Stimulated activated CD8-positive, alpha-beta memory T cell treated with anti-CD3 and anti-CD28 coated beads, Interleukin-4, amount 100 ng/mL, for 1 hour (primary cell): ENCODE results near the gene FAAP100.

Experiments used
- DNase-seq, 2 donors: peaks; one replicate each; pipeline ENCODE4 v3.0.0-alpha.2; 2020; ENCODE audit warnings: low read depth in 2 of 2, low spot score in 1 of 2

FAAP100 gene

DNA sequence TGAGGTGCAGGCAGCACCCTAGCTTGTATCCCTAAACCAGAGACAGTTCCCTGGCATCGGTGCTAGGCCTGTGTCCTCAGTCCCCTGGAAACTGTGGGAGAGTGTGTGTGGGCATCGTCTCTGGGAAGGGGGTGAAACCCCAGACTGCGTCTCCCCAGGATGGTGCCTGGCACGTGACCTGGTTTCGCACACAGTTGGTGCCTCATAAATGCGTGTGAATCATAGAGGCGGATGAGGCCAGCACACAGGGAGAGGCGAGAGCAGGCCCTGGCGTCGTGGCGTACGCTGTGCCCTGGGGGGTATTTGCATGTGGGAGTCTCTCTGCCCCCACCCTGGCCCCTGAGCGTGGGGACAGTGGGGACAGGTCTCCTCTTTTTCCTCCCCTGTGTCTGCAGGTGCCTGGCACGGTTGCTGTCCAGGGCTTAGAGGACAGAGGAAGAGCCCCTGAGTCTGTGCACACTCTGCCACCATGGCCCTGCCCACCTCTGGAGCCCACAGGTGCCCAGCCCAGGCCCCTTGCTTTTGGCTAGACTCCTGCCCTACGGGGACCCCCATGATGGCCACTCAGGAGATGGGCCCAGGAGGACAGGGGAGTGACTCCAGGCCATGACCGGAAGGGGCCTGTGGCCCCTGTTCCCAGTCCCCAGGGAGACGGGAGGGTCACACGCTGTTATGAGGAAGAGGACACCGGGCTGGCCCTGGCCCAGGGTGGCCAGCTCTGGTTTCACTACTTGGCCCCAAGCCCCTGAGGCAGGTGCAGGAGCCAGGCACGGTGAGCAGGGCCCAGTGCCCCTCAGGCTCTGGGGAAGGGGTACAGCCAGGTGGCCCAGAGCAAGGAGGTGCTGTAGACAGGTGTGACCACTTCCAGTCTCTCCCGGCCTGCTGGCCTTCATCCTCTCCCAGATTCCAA lies 25.2 kb downstream of the FAAP100 start:
- no peak for DNase-seq

DNA sequence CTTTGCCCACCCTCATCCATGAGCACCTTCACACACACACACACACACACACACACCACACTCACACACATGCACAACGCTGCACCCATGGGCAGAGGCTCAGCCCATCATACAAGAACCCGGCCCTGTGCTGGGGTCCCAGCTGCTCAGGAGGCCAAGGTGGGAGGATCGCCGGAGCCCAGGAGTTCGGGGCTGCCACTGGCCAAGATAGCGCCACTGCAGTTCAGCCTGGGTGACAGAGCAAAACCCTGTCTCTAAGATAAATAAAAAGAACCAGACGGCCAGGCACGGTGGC lies 27.3 kb downstream of the FAAP100 start:
- no peak for DNase-seq

DNA sequence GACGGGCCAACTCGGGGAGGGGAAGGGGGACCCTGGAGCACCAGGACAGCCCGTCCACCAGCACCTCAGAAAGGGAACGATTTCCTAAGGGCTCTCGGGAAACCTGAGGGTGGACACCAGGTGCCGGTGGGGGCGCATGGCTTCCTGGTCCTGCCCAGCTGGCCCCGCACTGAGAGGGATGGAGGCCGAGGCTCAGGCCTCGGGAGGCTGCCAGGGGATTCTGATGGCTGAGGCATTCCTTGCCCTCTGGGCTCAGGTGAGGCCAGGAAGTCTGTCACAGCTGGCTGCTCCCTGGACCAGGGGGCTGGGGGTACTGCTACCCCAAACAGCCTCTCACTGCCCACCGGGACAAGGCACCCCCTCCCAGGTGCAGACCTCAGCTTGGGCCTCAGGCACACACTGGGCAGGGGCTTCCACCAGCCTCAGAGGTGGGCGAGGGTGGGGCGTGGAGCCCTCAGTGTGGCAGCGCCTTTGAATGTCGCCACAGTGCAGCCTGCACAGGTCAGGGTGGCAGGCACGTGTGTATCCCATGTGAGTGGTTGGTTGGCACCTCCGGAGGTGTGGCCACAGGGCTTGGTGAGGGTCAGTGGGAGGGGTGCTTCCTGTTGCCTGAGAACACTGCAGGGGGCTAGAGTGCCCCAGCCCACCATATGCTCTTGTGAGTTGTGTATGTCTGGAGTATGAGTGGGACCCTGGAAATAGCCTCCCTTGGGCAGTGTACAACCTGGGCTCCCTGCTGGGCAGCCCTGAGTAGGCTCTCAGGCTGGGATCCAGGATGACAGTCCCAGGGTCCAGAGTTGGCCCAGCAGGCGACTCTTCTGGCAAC lies 27.9 kb downstream of the FAAP100 start:
- DNase-seq: no peak

DNA sequence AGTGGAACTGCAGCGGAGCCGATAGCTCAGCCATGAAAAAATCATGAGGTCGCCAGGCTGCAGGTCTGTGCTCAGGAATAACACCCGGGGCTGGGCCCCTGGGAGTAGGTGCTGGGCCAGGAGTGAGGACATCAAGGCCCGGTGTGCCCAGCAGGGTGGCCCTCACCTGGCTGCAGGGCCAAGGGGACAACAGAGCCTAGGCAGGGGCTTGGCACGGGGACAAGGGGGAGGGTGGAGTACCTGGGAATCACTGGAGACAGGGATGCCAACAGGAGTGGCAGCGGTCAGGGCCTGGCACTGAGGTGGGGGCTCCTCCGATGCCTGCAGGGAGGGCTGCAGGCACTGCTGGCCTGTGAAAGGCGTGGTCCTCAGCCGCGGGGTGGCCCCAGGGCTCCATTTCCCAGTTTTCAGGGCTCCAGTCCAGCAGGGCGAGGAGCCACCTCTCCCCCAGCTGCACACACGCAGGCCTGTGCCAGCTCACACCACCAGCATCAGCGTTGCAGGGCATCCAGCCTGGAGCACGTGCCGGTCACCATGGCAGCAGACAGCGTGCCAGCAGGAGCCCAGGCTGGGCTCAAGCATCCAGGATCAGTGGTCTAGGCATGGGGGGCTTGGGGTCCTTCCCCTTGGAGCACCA lies 28.6 kb downstream of the FAAP100 start:
- no peak for DNase-seq

DNA sequence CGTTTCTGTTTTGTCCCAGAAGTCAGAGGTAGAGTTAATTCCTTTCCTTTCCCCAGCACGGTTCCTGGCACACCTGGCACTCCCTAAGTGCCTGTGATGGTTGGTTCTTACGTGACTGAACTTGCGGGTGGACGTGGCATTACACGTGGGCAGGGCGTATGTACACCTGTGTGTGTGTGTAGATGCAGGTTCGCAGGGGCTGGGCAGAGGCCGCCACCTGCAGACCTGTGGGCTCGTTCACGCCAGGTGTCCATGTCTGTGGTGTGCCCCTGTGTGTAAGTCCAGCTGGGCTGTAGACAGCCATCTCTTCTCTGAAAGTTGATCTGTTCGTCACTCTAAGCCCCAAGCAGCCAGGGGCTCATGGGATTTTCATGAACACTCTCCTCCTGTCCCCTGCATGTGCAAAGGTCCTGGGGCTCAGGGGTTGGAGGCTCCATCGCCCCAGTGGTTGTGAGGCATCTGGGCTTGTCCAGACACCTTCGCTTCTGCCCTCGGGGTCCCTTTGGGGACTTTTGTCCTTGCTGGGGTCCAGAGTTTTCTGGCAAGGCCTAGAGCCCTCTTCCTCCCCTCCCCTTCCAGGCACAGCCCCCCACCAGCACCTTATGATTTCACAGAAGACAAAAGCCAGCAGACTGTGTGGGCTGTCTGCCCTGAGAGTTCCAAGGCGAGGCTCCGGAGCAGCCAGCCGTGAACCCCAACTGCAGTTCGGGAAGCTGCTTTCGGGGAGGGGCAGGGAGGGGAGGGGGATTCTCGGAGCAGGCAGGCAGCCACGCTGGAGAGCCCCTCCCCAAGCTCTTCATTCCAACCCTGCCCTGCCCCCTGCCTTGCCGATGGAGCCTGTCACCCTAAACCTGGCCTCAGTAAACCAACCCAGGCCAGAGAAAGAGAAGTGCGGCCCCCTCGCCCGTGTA lies 29.4 kb downstream of the FAAP100 start:
- no peak for DNase-seq

DNA sequence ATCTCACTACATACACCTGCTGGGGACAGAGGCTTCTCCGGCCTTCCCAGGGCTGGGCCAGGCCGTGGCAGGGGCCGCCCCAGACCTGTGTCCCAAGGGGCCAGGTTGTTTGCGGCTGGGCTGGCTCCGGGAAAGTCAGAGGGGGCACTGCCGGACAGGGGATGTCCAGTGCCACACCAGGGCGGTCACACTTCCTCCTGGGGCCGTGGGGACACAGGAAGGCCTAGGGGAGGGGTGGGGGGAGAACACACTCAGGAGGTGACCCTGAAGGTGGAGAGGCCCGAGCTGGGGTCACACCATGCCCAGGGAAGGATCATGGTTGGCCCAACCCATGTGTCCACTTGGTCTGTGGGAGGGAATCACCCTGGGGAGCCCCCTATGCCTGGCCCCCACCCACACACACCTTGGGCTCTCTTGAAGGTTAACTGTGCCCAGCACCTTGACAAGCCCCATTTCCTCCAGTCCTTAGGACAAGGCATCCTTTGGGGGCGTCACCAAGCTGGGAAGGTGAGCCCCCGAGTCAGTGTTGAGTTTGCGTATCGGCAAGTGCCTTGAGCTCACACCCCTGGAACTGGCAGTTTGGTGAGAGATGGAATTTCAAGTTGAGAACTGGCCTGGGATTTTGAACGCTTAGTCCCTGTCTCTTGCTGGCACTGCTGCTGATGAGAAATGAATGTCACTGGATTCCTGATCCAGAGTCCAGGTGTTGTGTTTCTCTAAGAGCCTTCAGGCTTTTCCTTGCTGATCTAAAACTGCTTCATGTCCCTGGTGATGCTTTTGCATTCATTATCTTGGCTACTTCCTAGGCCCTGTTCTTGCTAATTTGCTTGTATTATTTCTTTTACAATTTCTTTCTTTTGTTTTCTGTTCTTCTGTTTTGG lies 31.9 kb downstream of the FAAP100 start:
- no peak for DNase-seq

DNA sequence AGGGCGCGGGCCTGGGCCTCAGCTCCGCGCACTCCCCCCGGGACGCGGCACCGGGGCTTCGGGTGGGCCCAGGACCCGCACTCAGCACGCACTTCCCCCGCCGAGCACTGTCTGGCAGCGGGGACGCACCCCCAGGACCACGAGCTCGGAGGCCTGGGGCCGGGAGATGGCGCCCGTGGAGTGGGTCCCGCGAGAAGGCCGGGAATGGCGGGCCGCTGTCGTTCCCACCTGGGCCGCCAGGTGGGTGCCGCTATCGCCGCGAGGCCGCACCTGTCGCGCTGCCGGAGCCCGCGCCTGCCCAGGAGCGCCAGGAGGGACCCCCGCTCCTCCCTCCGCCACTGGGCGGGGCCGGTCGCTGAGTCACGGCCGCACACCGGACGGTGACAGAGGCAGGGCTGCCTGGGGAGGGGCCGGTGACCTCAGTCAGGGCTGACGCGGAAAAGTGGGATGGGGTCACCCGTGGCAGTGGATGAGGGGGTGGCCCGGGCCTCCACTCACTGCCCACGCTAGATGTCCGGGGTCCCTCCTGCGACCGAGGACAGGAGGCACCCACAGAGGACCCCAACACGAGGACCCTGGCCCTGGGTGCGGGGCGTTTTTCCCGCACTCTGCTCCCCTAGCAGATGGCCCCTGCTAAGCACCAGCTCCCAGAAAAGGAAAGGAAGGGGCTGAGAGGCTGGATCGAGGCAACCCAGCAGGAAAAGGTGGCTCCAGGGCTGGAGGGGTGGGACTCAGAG lies 32.7 kb downstream of the FAAP100 start:
- no peak for DNase-seq

DNA sequence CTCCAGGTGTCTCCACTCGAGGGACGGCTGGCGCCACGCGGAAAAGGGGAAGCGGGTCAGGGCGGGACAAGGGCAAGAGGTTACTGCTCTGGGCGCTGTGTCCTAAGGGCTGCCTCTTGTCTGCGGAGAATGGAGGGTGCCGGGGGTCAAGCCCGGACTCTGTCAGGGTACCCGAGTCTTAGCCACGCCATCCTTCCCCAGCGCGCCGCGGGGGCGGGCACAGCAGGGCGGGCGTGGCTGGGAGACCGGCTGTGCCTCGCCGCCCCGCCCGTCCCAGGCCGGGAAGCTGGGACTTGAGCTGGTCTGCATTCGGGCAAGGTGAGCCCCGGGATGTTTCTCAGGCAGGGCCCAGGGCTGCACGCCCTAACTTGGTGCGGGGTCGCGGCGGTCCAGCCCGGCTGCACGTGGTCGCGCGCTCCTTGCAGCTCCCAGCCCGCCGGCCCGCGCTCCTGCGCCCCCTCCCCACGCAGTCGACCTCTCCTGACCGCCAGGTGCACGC lies 33.3 kb downstream of the FAAP100 start:
- no peak for DNase-seq

DNA sequence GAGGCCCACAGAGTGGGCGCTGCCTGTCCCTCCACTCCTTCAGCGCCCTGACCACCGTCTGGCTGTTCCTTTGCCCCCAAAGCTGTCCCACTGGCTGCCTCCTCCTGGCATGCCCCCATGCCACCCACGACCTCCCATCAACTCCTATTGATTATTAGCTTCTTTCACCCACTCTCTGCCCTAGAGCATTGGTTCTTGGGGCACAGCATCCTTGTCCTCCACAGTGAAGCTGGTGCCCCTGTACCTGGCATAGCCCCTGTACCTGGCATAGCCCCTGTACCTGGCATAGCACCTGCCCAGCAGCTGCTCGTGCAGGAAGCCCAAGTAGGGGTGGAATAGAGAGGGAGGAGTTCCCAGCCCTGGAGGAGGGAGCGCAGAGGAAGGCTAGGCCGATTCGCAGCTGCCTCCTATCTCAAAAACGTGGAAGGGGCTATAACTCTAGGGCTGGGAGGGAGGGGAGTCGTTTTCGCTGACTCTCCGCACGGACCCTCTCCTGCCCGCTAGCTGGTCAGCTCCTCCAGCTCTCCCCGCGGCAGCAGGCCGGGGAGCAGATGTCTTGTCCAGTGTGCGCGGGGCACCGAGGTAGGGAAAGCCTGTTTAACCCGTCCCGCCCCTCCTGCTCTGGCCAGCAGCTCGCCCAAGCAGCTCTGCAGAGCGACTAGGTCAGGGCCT lies 33.9 kb downstream of the FAAP100 start:
- DNase-seq: no peak

DNA sequence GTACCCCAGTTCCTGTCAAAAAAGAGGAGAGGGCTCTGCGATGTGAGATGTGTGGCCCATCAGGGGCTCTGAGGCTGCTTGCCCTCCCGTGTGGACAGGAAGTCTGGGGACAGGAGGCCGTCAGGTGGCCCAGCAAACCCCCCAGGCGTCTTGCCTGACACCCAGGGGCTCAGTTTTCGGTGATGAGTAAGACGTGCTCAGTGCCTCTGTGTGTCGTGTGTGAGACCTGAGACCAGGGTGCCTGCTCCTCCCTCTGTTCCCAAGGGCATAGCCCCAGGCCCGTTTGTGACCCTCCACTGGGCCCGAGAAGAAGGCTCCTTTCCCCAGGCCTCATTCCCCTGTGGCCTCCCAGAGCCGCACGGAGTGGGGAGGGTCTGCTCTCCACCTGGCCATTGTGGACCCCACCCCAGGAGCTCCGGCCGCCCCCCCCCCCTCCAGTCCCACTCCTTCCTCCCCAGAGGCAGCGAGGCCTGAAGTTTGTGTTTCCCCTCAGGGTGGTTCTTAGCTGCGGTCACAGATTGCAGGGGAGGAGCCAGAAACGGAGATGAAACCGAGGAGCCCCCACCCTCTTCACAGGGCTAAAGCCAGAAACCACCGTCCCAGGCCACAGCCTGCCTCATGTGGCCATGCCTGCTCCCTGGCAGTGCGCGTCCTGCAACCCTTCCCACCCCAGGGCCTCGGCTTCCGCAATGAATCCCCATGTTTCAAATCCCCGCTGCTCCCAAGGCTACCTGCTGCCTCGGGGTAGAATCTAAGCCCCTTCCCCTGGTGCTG lies 34.6 kb downstream of the FAAP100 start:
- no peak for DNase-seq

DNA sequence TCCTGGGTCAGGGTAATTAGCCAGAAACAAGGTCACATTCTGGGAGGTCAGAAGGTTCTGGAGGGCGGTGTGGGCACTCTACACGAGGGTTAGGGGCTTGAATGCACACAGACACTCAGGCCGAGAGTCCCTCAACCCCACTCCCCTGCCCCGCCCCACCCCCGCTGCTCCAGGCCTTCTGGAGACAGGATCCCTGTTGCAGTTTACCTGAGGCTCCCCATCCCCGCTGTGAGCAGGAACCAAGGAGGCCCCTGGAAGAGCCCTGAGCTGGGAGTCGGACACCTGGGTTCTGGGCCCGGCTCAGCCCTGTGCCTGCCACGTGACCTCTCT lies 35.2 kb downstream of the FAAP100 start:
- no peak for DNase-seq

DNA sequence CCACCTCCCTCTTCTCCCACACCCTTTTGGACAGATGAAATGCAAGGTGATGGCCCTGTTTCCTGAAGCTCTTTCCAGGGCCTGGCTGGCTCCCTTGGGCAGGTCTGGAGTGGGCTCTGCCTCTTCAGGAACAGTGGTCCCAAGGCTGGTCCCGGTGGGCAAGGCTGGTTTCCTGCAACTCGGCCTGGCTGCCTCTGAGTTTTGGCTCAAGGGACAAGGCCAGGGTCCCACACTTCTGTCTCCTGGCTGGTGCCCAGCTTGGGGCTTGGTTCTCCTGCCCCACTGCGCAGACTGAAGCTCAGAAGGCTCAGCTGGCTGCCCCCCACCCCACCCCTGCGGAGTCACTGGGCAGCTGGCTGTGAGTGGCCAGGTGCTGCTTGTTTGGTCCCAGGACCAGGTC lies 35.7 kb downstream of the FAAP100 start:
- no peak for DNase-seq

DNA sequence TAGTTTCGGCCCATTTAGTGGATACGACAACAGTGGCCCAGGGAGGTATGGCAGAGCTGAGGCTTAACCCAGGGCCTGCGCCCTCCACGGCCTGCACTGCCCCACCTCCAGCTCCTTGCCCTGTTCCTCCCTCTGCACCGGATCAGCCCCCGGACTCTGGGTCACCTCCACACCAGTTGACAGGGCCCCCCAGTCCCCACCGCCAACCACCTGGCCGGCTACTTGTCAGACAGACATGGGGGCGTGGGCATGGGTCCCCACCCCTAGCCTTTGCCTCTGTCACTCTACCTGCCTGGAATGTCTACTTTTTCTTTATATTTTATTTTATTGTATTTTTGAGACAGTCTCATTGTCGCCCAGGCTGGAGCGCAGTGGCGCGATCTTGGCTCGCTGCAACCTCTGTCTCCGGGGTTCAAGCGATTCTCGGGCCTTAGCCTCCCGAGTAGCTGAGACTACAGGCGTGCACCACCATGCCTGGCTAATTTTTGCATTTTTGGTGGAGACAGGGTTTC lies 36.6 kb downstream of the FAAP100 start:
- DNase-seq: no peak

DNA sequence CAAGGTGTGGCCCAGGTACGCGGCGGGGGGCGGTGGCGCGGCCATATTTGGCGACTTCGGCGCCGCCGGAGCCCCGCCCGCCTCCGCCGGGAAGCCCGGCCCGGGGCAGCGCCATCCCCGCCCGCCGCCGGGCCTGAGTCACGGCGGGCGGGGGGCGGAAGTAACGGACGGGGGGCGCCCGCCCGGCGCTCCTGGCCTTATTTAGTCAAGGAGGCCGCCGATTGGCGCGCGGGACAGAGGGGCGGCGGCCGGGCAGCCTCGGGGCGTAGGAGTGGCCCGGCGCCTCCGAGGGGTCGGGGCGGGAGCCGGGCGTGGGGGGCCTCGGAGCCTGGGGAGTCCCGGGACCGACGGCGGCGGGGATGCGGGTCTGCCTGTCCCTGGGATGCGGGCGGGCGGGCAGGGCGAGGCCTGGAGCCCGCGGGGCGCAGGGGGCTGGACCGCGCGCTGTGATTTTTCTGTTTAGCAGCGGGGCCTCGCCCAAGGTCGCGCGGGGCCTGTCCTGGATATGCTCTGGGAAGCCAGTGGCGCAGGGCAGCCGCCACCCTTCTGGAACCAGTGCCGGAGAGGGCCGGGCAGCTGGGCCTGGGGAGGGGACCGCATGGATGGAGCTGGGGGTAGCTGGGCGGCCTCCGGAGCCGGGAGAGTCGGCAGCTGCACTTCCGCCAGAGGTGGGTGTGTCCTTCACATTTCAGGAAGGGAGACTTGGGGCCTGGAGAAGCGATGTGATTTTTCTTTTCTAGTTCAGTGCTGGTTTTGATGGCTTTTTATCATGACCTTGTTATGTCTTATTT lies 37.2 kb downstream of the FAAP100 start:
- peak in 1 of 2 donors; percentile 55 for DNase-seq

DNA sequence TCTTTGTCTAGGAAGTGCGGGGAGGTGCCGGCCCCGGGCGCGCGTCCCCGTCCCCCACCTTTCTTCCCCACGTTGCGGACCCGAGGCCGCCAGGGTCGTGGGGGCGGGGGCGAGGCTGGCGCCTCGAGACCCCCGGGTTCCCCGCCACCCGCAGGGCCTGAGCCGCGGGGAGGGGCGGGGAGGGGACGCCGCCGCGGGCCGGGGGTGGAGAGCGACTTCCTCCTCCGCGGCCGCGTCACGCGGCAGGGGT lies 37.7 kb downstream of the FAAP100 start:
- no peak for DNase-seq

DNA sequence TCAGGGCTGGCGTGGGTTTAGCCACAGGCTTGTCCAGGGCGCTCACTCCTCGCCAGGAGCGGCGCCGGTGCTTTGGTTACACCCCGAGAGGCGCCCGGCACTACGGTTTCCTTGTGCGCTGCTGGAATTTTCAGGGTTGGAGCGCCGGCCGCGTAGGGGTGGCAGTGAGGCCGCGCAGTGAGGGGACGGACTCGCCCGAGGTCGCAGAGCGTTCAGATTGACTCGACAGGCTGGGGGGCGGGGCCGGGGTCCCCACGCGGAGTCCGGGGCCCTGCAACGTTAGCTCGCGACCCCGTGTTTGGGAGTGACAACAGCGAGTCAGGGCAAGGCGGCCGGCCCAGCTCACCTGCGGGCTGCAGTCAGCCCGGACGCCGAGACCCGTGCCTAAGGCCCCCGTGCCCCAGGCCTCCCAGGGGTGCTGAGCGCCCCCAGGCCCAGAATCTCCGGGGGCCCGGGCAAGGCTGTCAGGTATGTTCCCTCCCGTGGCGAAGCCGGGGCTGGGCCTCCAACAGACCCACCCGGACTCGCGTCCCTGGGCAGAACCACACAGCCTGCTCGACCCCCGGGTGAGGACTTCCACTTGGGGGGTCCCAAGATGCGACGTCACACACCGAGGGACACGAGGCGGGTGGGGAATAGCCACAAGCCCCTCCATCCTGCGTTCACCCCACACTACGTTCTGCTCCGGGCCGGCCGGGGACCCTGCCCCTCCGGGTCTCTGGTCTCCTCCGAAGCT lies 38.2 kb downstream of the FAAP100 start:
- DNase-seq: no peak

DNA sequence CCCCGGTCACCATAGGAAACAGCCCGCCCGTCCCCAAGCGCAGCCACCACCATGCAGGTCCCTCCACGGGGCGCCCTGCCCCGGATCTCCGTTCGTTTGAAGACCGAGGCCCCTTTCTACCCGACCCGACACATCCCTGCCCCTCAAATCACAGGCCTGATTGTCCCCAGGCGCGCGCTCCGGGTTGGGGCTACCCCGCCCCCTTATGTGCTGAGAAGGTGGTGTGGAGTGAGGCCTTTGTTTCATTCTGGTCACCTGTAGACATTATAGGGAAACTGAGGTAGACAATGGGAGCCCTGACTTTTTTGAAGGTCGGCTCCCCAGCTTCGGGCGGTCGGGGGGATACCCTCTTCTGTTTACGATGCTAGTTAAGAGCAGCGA lies 38.8 kb downstream of the FAAP100 start:
- no peak for DNase-seq
